GM12892 (cell line): ENCODE data around the gene RIPOR1.

Experiments
- POLR2A ChIP-seq: IDR thresholded peaks from 2 replicates; pipeline ENCODE4 v1.6.1; 2011; ENCODE audit warnings: low read depth, low read length, control low read depth
- POLR2AphosphoS5 ChIP-seq: IDR thresholded peaks from 2 replicates; pipeline ENCODE4 v1.6.1; 2011; ENCODE audit warnings: low read depth, low read length, control low read depth
- TAF1 ChIP-seq: IDR thresholded peaks from 2 replicates; pipeline ENCODE4 v1.6.1; 2011; ENCODE audit warnings: low read depth, mild to moderate bottlenecking, control low read depth, low read length, borderline replicate concordance

DNA sequence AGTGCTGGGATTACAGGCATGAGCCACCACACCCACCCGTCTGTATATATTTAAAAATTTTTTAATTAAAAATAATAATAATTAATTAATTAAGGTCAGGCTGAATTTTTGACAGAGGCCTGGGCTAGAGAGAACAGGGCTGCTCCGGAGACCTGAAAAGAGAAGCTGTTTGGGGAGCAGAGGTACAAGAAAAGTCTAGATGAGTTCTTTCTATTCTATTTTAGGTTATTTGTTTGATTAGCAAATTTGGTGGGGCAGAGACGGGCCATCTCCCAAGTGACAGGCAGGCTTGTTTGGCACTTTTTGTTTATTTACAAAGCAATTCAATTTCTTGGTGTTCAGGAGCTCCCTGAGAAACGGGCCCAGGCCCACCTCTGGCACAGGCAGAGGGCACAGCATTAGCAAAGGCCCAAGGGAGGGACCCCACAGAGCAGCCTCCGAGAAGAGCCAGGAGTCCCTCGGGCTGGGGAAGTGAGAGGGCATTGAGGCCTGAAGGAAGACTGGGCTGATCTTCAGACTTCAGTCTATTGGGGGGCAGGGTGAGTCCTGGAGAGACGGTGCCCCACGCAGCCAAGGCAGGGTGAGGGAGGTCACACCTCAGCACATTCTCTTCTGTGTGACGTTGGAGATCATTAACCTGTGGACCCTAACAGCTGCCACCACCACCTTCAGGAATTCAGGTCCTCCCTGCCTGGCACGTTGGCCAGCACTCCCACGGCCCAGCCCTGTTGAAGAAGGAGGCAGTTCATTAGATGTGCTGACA lies 10.8 kb upstream of the RIPOR1 start:
- TF ChIP-seq POLR2AphosphoS5 (no peak), POLR2A (0 out of 2 replicates have a peak, but pooled peaks have one; percentile 32), TAF1 (no peak)
